Right renal cortex interstitium (tissue), 3 donors: ENCODE results near the gene CTPS2. TPM values are rescaled to one million over a fixed set of nuclear protein-coding genes. Genes with fewer than 3 reads are reported as not detected.
"Not testable (repeated sequence)": the region's sequence is repeated elsewhere in the genome, so short reads cannot be mapped to it uniquely, and the experiment has no call there.

ENCODE experiments used
- DNase-seq, 3 donors: peaks; one replicate each; pipeline ENCODE4 v3.0.0-alpha.2; 2013; ENCODE audit warnings: low read depth in 3 of 3, low spot score in 2 of 3
- polyA plus RNA-seq, 3 donors: library from polyadenylated mRNA; unstranded; fragments of 120-200 nt; gene quantifications; one replicate each; pipeline ENCODE4 v1.2.1, GENCODE V29; 2013; ENCODE audit not compliant: insufficient read length in 3 of 3

CTPS2 gene, protein sequence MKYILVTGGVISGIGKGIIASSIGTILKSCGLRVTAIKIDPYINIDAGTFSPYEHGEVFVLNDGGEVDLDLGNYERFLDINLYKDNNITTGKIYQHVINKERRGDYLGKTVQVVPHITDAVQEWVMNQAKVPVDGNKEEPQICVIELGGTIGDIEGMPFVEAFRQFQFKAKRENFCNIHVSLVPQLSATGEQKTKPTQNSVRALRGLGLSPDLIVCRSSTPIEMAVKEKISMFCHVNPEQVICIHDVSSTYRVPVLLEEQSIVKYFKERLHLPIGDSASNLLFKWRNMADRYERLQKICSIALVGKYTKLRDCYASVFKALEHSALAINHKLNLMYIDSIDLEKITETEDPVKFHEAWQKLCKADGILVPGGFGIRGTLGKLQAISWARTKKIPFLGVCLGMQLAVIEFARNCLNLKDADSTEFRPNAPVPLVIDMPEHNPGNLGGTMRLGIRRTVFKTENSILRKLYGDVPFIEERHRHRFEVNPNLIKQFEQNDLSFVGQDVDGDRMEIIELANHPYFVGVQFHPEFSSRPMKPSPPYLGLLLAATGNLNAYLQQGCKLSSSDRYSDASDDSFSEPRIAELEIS
- polyA plus RNA-seq = 10 to 100 TPM; 35.6 to 40.9 (median 36.2) TPM

DNA sequence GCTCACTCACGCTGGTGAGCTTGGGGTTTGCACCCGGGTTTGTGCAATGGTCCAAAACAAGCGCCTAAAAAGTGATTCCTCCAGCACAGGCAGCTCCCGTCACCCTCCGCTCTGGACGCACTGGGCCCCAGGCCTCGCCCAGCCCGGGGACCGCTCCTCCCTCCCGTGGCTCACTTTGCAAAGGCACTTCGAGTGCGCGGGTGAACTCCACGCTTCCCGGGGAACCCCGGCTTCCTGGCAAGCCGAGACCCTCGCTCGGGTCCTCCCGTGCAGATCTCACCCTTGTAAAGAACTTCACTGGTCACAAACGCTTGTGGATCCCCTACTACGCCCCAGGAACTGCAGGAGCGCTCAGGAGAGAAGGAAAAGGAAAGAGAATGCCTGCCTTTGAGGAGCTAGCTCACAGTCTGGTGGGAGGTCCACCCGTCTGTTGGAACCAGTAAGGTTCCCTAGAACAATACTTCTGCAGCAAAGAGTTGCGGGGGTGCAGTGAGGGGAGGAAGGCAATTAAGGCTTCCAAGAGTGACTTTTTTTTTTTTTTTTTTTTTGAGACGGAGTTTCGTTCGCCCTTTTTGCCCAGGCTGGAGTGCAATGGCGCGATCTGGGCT lies at the start of gene CTPS2:
Gene CTPS2 (minus strand): TSS at position 122 of the 608 bp plus-strand sequence. CDS start 9,767 bp downstream, outside the sequence.
- no peak for DNase-seq

DNA sequence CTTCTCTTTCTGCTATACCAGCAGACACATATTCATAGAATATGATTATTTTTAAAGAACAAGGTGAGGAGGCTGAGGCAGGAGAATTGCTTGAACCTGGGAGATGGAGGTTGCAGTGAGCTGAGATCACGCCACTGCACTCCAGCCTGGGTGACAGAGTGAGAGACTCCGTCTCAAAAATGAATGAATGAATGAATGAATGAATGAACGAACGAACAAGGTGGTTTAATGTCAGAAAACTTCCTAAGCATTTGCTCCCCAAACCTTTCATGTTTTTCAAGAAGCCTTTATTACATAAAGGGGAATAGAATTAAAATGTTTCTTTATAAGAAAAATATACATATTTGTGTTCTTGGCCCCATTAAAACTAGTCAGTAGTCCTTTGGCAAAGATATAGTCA lies 49.0 kb upstream of the CTPS2 start:
- not testable (repeated sequence) for DNase-seq

DNA sequence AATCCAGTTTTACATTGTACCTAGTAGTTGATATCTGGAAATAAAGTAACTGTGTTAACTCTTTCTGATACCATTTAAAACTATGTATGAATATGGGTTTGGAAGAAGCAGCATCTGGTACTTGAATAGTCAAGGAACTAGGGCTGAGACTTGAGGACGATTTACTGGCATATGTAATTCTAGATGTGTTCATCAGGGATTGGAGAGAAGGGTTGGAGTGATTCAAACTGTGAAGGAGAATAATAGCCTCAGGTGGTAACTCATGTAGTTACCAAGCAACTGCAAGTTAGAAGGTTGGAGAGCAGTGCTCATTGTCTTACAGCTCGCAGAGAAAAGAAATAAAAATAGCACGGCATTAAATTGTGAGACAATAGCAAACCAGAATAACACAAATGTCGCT lies 44.3 kb upstream of the CTPS2 start:
- no peak for DNase-seq

DNA sequence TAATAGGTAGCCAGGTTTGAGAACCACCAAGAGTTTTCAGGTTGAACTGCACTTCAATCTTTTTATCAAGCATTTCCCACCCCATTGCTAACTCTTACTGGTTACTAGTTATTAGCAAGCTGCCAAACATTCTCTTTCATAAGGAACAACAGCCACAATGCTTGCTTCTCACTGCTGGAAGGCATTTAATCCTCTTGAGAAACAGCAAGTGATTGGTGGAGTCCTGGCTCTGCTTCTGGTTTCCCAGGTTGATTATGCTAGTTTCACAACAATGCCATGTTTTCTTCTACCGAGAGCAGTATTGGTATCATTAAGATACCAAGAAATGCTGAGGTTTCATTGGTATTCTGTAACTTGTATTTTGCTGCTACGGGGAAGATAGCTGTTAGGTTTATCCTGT lies 41.5 kb upstream of the CTPS2 start:
- DNase-seq = no peak

DNA sequence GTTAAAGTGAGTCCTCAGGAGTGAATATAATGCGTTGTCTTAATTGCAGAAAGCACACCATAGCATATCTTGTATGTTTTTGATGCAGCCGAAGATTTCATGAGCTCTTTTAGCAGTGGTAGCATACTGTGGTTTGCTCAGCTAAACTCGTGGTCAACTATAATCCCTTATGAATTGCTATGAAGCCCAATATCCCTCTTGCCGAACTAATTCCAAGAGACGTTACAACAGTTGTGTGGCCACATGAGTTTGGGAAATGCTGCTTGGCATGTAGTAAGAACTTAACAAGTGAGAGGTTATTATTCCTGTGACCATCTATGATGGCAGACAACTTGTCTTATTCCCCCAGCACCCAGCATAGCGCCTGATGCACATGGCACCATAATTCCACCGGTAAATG lies 37.7 kb upstream of the CTPS2 start:
- DNase-seq = no peak

DNA sequence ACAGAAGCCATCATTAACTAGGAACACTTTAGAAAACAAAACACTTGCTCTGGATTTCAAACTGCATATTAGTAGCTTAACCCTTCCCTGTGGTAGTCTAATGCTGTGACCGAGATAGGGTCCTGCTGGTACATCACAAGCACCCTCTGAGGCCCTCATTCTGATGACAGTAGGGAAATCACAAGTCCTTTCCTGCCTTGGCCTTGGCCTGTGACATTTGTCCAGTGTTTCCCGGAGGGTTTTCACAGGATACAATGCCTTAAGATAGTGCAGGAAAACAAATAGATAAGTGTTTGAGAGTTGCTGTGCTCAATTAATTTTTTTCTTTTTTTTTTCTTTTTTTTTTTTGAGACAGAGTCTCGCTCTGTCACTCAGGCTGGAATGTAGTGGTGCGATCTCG lies 36.0 kb upstream of the CTPS2 start:
- no peak for DNase-seq

DNA sequence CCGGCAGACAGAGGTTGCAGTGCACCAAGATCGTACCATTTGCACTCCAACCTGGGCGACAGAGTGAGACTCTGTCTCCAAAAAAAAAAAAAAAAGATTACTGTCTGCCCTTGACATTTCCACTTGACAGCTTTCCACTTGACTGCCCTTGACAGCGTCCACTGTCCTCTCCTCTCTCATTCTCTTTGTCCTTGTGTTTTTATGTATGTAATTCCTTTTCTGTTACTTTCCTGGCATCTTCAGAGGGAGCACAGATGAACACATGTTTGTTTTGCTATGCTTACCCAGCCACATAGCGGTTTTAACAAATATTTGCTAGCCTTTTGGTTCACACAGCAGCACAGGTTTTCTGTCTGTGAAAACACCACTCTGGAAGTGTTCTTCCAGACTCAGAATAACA lies 33.2 kb upstream of the CTPS2 start:
- no peak for DNase-seq

DNA sequence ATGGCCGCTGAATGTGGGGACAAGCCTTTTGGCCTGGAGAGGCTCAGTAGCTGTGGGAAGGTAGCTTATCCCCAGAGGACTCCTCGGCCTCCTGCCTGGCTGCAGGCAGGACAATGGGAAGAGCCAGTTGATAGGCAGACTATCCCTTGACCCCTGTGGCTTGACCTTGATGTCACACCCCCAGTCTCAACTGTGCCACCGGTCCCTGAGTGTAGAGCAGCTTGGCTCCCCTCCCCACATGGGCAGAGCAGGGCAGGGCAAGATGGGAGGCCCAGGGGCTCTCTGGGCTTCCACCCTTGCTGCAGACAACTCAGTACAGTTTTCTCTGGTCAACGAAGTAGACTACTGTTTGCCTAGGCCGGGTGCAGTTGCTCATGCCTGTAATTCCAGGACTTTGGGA lies 32.6 kb upstream of the CTPS2 start:
- DNase-seq = no peak

DNA sequence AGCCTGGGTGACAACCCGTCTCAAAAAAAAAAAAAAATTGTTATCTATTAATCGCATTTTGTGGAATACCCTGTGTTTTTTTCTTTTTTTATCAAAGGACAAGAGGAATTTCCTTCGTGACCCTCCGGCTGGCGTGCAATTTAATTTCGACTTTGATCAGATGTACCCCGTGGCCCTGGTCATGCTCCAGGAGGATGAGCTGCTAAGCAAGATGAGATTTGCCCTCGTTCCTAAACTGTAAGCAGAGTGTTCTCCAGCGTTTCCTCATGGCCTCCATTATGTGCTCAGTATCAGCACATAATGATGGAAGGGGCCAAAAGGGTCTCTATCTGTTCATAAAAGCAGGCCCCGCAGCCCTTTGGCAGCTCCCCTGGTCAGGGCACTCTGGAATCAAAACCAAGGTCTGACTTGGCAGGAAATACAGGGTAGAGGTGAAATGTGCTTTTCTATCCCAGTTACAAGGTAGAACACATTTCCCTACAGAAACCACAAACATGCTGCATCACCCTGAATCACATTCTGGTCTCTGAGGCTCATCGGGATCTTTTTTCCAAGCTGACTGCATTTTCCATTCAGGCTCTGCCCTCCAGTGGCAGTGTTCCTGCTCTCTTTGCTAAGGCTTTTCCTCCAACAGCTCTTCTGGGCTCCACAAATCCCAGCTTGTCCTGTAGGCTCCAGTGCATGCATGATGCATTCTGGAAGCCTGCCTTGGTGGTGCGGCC lies 31.3 kb upstream of the CTPS2 start:
- no peak for DNase-seq

DNA sequence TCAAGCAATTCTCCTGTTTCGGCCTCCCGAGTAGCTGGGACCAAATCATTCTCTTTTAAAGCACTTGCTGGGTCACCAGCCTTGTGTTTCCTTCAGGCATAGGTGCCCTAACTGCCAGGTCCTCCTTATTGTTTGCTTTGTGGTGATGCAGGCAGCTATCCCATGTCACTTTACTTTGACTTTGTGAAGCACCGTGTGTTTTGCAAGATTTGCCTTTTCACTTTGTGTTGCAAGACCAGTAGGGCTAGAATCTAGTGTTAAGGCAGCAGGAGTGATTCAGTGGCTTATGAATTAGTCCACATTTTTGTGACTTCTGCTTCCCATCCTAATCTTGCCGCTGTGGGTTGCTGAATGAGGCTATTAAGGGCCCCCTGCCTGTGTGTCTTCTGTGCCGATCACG lies 27.1 kb upstream of the CTPS2 start:
- no peak for DNase-seq

DNA sequence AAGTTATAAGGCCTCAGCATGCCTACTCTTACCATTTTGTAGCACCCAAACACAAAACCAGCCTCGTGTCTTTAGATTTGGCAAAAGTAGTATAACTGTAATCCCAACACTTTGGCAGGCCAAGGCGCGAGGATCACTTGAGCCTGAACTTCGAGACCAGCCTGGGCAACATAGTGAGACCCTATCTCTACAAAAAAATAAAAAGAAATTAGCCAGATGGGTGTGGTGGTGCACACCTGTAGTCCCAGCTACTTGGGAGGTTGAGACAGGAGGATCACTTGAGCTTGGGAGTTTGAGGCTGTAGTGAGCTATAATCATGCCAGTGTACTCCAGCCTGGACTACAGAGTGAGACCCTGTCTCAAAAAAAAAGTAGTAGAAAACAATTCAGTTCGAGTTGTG lies 24.6 kb upstream of the CTPS2 start:
- no peak for DNase-seq

DNA sequence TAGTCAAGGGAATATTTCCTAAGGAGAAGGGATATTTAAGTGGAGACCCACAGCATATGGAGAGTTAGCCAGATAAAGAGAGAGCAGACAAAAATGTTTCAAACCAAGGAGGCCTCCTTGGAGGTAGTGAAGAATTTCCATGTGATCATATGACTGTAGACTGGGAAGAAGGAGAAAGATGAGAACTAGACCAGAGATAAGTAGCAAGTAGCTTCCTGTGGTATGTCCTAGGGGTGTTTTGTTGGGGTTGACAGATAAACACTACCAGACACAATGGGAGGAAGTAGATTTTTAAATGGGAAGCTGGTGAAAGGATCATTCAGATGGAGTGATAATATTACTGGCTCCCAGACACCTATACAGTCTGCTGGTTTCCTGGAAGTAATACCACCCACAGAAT lies 20.5 kb upstream of the CTPS2 start:
- DNase-seq = no peak

DNA sequence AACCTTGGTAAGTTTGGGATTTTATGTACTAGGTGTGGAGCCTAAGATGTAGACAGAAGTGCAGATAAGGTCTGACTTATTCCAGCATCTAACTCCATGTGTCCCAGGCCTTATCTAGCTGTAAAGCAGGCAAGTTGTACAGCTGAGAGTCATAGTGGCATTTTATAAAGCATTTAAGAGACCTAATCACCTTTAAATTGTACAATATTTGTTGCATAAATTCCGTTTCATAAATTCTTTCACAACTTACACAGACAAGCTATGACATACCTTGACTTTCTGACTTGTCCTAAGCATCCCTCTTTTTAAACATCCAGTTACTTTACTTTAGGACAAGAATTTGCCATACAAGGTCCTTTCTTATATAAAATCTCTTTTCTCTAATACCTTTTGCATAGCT lies 18.0 kb upstream of the CTPS2 start:
- DNase-seq = no peak

DNA sequence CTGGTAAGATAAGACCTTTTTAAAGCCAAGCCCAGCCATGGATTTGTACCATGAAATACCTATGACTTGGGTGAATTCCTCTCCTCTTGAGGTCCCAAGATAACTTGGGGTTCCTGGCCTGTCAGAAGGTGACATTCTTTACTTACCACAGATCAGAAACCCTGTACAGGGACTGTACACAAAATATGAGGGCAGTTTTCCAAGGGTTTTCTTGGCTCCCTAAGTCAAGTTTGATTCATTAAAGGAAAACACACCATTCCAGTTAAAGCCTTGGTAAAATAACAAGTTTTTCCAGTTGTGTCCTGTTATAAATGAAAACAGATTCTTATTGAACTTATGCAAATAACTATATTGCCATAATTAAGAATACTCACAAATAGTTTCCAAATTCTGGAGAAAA lies 15.2 kb upstream of the CTPS2 start:
- DNase-seq = no peak

DNA sequence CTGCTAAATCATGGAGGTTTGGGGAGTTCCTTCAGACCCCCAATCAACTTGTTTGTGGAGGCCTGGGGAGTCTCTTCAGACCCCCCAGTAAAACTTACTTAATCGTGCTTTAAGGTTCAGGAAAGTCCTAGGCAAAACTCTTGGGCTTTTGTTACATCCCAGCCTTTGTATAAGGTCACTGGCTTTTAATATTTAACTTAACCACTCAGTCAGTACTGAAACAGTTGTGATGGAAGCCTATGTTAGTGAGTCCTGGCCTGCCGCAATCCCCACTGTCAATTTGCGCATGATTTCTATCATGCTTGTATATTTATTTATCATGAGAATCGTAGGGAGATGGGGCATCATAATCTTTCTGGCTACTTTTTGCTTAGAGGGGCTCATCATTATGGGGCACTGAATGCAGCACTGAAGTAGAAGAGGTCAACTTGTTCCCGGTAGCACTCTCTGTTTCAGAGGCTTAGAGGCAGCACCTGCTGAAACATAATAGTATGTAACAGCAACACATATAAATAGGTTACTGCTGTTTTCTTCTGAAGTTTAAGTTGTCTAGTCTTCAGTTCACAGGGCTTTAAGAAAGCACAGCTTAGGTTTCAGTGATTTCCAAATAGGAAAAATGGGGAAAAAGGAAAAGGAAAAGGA lies 14.0 kb upstream of the CTPS2 start:
- DNase-seq = not testable (repeated sequence)

DNA sequence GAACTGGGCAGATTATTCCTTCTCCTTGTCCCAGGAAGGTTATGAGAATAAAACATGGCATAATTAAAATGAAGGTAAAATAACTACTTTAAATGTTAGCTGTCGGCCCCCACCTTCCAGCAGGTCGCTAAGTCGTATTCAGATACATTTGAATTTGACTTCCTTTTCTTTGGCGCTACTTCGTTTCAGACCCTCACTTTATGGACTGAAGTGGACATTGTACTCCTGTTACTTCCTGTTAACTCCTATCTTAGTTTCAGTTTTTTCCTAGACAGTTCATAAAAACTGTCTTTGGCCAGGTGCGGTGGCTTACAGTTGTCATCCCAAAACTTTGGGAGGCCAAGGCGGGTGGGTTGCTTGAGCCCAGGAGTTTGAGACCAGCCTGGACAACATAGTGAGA lies 12.6 kb upstream of the CTPS2 start:
- no peak for DNase-seq

DNA sequence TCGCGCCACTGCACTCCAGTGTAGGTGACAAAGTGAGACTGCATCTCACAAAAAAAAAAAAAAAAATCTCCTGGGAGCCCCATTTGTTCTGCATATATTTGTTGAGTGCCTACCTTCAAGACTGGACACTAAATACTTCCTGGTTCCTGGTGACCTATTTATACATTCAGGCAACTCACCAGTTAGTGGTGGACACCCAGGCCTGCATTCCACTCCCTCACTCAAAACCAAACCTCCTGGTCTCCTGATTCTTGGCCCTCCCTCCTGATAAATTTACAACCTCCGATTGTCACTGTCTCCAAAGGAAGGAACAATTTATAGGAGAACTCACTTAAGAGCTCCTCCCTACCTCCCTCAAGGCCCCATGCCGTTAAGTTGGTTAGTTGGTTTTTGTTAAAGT lies 10.0 kb upstream of the CTPS2 start:
- no peak for DNase-seq

DNA sequence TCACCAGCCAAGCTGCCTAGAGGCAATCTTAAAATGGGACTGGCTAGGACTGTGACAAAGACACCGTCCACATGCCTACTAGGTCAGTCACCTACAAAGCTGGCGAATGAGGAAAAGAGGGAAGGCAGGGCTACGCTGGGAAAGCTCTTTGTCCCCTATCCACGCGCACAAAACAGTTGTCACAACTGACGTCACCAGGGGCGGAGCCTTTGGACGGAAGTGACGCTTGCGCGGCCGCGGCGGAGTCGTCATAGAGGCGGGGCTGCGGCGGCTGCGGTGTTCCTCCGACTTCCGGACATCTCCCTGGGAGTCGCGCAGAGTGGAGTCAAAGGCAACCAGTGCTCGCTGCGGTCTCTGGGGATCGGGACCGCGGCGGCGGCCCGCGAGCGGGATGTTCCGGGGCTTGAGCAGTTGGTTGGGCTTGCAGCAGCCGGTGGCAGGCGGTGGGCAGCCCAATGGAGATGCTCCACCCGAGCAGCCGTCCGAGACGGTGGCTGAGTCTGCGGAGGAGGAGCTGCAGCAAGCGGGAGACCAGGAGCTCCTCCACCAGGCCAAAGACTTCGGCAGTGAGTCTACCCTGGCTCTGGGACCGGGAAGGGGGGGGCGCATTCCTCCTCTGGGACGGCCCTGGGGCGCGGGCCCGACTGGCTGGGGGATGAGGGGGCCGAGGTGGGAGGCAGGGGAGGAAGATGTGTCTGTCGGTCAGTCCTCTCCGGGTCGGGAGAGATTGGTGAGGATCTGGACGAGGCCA lies 7.0 kb upstream of the CTPS2 start, which contains the start of gene SYAP1:
Gene SYAP1 (plus strand): TSS at position 279 of the 751 bp plus-strand sequence. CDS start 113 bp downstream, at position 392.
- DNase-seq = peak; percentile 83 to 88 (median 88)

DNA sequence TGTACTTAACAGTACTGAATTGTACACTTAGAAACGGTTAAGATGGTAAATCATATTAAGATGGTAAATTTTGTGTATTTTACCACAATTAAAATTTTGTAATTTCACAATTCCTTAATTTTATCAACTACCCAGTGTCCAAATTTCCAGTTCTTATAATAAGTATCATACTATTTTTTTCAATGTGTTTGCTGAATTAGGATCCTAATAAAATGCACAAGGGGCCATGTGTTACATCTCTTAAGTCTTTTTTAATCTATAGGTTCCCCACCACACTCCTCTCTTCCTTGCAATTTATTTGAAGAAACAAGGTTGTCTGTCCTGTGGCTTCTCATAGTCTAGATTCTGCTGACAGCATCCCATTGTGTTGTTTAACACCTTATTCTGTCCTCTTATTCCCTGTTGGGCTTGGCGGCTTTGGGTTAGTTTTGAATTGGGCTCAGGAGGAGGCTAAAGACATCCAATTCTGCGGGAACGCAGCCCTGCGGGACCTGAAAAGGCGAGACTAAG lies 6.4 kb upstream of the CTPS2 start:
- no peak for DNase-seq

DNA sequence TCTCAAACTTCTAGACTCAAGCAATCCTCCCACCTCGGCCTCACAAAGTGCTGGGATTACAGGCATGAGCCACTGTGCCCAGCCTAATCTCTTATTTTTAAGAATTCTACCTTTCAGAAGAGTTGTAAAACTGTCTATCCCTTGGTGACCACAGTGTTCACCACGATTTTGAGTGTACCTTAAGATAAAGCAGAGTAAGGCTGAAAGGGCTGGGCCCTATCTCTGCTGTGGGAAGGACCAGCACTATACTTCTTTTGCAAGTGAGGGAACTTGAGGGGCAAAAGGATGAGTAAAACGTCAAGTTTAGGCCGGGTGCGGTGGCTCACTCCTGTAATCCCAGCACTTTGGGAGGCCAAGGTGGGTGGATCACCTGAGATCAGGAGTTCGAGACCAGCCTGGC lies 4.0 kb upstream of the CTPS2 start:
- DNase-seq = not testable (repeated sequence)
